HepG2 (cell line): ENCODE measurements around the gene CDC42EP1. TPM values are rescaled to one million over a fixed set of nuclear protein-coding genes. Genes with fewer than 3 reads are reported as not detected.

ENCODE experiments used
- MATR3 ChIP-seq: sonication (generic); formaldehyde crosslinking; IDR thresholded peaks from 2 replicates; pipeline ENCODE4 v1.4.0; 2020; ENCODE audit warnings: missing genetic modification reagents
- MXI1 ChIP-seq: IDR thresholded peaks from 3 replicates; pipeline ENCODE4 v1.6.1; 2012; ENCODE audit warnings: low read depth, low read length, inconsistent platforms, borderline replicate concordance
- RFX3 ChIP-seq: IDR thresholded peaks from 2 replicates; pipeline ENCODE4 v1.6.1; 2016; ENCODE audit warnings: missing biosample characterization, missing genetic modification reagents
- SMAD9 ChIP-seq: sonication (generic); formaldehyde crosslinking; IDR thresholded peaks from 2 replicates; pipeline ENCODE4 v1.5.1; 2020; ENCODE audit warnings: mild to moderate bottlenecking, missing genetic modification reagents
- TEAD2 ChIP-seq: sonication (generic); formaldehyde crosslinking; IDR thresholded peaks from 2 replicates; pipeline ENCODE4 v1.9.0; 2021; ENCODE audit warnings: missing genetic modification reagents
- XBP1 ChIP-seq: sonication (generic); formaldehyde crosslinking; IDR thresholded peaks from 2 replicates; pipeline ENCODE4 v1.5.0; 2020; ENCODE audit warnings: missing genetic modification reagents
- ZMYM4 ChIP-seq: sonication (generic); formaldehyde crosslinking; IDR thresholded peaks from 2 replicates; pipeline ENCODE4 v1.8.1; 2023; ENCODE audit warnings: mild to moderate bottlenecking, missing genetic modification reagents
- ZNF205 ChIP-seq: IDR thresholded peaks from 2 replicates; pipeline ENCODE4 v1.6.1; 2018; ENCODE audit warnings: missing biosample characterization, missing genetic modification reagents
- ZNF224 ChIP-seq: sonication (generic); formaldehyde crosslinking; IDR thresholded peaks from 2 replicates; pipeline ENCODE4 v1.5.0; 2020; ENCODE audit warnings: mild to moderate bottlenecking, missing genetic modification reagents
- ZNF230 ChIP-seq: sonication (generic); formaldehyde crosslinking; IDR thresholded peaks from 2 replicates; pipeline ENCODE4 v1.4.0; 2020; ENCODE audit warnings: mild to moderate bottlenecking, missing genetic modification reagents
- ZNF234 ChIP-seq: sonication (generic); formaldehyde crosslinking; conservative IDR thresholded peaks from 2 replicates; pipeline ENCODE4 v1.5.1; 2020; ENCODE audit warnings: mild to moderate bottlenecking, missing genetic modification reagents
- ZNF441 ChIP-seq: sonication (generic); formaldehyde crosslinking; IDR thresholded peaks from 2 replicates; pipeline ENCODE4 v1.7.0; 2021; ENCODE audit warnings: missing genetic modification reagents, borderline replicate concordance
- ZNF572 ChIP-seq: sonication (generic); formaldehyde crosslinking; IDR thresholded peaks from 2 replicates; pipeline ENCODE4 v1.5.1; 2020; ENCODE audit warnings: mild to moderate bottlenecking, missing genetic modification reagents
- ZNF782 ChIP-seq: sonication (generic); formaldehyde crosslinking; IDR thresholded peaks from 2 replicates; pipeline ENCODE4 v1.4.0; 2020; ENCODE audit warnings: missing genetic modification reagents, mild to moderate bottlenecking, borderline replicate concordance
- ZNF788 ChIP-seq: sonication (generic); formaldehyde crosslinking; IDR thresholded peaks from 2 replicates; pipeline ENCODE4 v1.5.0; 2020; ENCODE audit warnings: mild to moderate bottlenecking, missing genetic modification reagents, borderline replicate concordance
- ZSCAN12 ChIP-seq: sonication (generic); formaldehyde crosslinking; IDR thresholded peaks from 2 replicates; pipeline ENCODE4 v1.9.0; 2021; ENCODE audit warnings: mild to moderate bottlenecking, missing genetic modification reagents
- polyA plus RNA-seq, 8 experiments: library from polyadenylated mRNA; depleted of rRNA in 3 of 8; stranded (reverse) in 7 of 8; unstranded in 1 of 8; fragments of >200 nt; fragmentation: Illumina TruSeq in 4 of 8; extraction: Trizol in 4 of 8; gene quantifications; 2 replicates each; pipeline versions ENCODE4 v1.2.1 to v1.2.3, GENCODE V29; 2011 to 2016; ENCODE audit warnings: low read depth in 4 of 8, missing spikeins in 1 of 8, mixed read lengths in 1 of 8; ENCODE audit not compliant: insufficient read depth in 1 of 8
- total RNA-seq, 5 experiments: library from RNA; depleted of rRNA; stranded (reverse); fragments of >200 nt; fragmentation: Illumina TruSeq; extraction: Trizol; gene quantifications; 2 replicates each; pipeline ENCODE4 v1.2.3, GENCODE V29; 2016; ENCODE audit warnings: low read depth in 1 of 5
- TF ChIP-seq, protein P1 (sequence below): sonication (generic); formaldehyde crosslinking; IDR thresholded peaks from 2 replicates; pipeline ENCODE4 v1.5.0; 2020; ENCODE audit warnings: missing genetic modification reagents
- TF ChIP-seq, protein P2 (sequence below): sonication (generic); formaldehyde crosslinking; IDR thresholded peaks from 2 replicates; pipeline ENCODE4 v1.4.0; 2020; ENCODE audit warnings: missing genetic modification reagents, mild to moderate bottlenecking, borderline replicate concordance
- TF ChIP-seq, protein P3 (sequence below), 2 experiments: sonication (generic) in 1 of 2; formaldehyde crosslinking in 1 of 2; IDR thresholded peaks; 2 replicates each; pipeline versions ENCODE4 v1.6.1 to v1.9.0; 2014 to 2022; ENCODE audit warnings: antibody characterized with exemption in 1 of 2, borderline replicate concordance in 1 of 2, inconsistent platforms in 1 of 2, low read depth in 1 of 2, missing genetic modification reagents in 1 of 2

The CDC42EP1 gene
- total and polyA plus RNA-seq, 2 of the 13 experiments (the other 11 are each of a cell fraction or from before 2014, with no cell fraction given) = 17.1 to 29.5 TPM

DNA sequence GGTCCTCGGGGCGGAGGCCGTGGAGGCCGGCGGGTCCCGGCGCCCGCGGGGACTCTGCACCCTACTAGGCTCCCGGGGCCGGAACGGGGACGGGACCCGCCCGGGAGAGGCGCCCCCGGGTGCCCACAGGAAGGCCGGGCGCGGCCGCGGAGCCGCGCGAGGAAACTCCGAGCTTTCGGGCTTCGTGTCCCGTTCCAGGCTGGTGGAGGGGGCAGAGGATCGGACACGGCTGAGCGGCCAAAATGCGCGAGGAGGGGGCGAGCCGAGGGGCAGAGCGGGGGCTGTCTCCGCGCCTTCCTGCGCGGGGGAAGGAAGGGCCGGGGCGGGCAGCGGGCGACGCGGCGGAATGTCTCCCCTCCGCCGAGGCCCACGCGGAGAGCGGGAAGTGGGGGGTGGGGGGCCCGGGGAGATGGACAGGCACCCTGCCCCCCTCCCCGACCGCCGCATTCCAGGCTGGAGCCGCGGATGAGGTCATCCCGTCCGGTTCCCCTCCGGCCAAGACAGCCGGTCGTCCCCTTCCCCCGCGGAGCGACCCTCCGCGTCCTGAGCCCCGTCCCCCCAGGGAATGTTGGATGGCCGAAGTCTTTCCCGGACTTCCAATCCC is 430 bp downstream of the CDC42EP1 start (continued):
- no peak for TF ChIP-seq TEAD2 (CRISPR knock-in tag)
- TF ChIP-seq MXI1 = 0 out of 3 replicates have a peak, but pooled peaks have one; percentile 1
- TF ChIP-seq ZNF572 (CRISPR knock-in tag) = no peak
- no peak for TF ChIP-seq SMAD9 (CRISPR knock-in tag)
- TF ChIP-seq RFX3 = no peak
- no peak for TF ChIP-seq XBP1 (CRISPR knock-in tag)
- TF ChIP-seq ZNF782 (CRISPR knock-in tag) = no peak
- no peak for TF ChIP-seq ZNF788 (CRISPR knock-in tag)
- TF ChIP-seq ZNF230 = no peak
- TF ChIP-seq ZNF441 (CRISPR knock-in tag) = no peak
- TF ChIP-seq ZNF224 (CRISPR knock-in tag) = no peak
- TF ChIP-seq, protein P1, sequence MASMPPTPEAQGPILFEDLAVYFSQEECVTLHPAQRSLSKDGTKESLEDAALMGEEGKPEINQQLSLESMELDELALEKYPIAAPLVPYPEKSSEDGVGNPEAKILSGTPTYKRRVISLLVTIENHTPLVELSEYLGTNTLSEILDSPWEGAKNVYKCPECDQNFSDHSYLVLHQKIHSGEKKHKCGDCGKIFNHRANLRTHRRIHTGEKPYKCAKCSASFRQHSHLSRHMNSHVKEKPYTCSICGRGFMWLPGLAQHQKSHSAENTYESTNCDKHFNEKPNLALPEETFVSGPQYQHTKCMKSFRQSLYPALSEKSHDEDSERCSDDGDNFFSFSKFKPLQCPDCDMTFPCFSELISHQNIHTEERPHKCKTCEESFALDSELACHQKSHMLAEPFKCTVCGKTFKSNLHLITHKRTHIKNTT (CRISPR knock-in tag) = no peak
- TF ChIP-seq, protein P2, sequence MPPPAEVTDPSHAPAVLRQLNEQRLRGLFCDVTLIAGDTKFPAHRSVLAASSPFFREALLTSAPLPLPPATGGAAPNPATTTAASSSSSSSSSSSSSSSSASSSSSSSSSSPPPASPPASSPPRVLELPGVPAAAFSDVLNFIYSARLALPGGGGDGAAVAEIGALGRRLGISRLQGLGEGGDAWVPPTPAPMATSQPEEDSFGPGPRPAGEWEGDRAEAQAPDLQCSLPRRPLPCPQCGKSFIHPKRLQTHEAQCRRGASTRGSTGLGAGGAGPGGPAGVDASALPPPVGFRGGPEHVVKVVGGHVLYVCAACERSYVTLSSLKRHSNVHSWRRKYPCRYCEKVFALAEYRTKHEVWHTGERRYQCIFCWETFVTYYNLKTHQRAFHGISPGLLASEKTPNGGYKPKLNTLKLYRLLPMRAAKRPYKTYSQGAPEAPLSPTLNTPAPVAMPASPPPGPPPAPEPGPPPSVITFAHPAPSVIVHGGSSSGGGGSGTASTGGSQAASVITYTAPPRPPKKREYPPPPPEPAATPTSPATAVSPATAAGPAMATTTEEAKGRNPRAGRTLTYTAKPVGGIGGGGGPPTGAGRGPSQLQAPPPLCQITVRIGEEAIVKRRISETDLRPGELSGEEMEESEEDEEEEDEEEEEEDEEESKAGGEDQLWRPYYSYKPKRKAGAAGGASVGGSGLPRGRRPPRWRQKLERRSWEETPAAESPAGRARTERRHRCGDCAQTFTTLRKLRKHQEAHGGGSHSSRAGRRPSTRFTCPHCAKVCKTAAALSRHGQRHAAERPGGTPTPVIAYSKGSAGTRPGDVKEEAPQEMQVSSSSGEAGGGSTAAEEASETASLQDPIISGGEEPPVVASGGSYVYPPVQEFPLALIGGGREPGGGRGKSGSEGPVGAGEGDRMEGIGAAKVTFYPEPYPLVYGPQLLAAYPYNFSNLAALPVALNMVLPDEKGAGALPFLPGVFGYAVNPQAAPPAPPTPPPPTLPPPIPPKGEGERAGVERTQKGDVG (CRISPR knock-in tag) = no peak
- TF ChIP-seq, protein P3, sequence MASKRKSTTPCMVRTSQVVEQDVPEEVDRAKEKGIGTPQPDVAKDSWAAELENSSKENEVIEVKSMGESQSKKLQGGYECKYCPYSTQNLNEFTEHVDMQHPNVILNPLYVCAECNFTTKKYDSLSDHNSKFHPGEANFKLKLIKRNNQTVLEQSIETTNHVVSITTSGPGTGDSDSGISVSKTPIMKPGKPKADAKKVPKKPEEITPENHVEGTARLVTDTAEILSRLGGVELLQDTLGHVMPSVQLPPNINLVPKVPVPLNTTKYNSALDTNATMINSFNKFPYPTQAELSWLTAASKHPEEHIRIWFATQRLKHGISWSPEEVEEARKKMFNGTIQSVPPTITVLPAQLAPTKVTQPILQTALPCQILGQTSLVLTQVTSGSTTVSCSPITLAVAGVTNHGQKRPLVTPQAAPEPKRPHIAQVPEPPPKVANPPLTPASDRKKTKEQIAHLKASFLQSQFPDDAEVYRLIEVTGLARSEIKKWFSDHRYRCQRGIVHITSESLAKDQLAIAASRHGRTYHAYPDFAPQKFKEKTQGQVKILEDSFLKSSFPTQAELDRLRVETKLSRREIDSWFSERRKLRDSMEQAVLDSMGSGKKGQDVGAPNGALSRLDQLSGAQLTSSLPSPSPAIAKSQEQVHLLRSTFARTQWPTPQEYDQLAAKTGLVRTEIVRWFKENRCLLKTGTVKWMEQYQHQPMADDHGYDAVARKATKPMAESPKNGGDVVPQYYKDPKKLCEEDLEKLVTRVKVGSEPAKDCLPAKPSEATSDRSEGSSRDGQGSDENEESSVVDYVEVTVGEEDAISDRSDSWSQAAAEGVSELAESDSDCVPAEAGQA (IDR thresholded peaks at IDR 0.05; ENCODE audit: low read depth) = no peak
- TF ChIP-seq, protein P3 (CRISPR knock-in tag; IDR thresholded peaks at IDR 0.05; ENCODE audit: borderline replicate concordance) = no peak
- 0 out of 2 replicates have a peak, but pooled peaks have one; percentile 3 for TF ChIP-seq ZMYM4 (CRISPR knock-in tag)
- TF ChIP-seq ZNF205 (CRISPR knock-in tag) = no peak
- no peak for TF ChIP-seq MATR3 (CRISPR knock-in tag)
- no peak for TF ChIP-seq ZNF234
- no peak for TF ChIP-seq ZSCAN12 (CRISPR knock-in tag)
